HCT116 (cell line): ENCODE measurements around the gene CARS1. TPM values are rescaled to one million over a fixed set of nuclear protein-coding genes. Genes with fewer than 3 reads are reported as not detected.

Experiments
- ATAC-seq: fragments of 200-7000 bp; cut with Tn5 transposase; 2 replicates; pipeline ENCODE4 v1.9.1; 2020; ENCODE audit warnings: mild to moderate bottlenecking, moderate library complexity
- BruUV-seq: library from RNA; stranded (reverse); fragments of 400-500 nt; replicated peaks from 2 replicates; lab custom pipeline; 2021; lab: Mats Ljungman, UMichigan
- CTCF ChIA-PET: fragments of 300-600 bp; sonication (Branson Sonifier 250); formaldehyde crosslinking; loops from one replicate; lab custom pipeline; 2021; ENCODE audit warnings: antibody characterized with exemption; lab: Charles Lee
- POLR2A ChIA-PET: fragments of 300-600, 350-600 bp; sonication (Branson Sonifier 250); formaldehyde crosslinking; loops from one replicate; lab custom pipeline; 2021; ENCODE audit warnings: antibody characterized with exemption; lab: Charles Lee
- RAD21 ChIA-PET, 2 experiments: fragments of 300-600 bp; sonication (Branson Sonifier 250); formaldehyde crosslinking; loops; one replicate each; lab custom pipeline; 2023; ENCODE audit warnings: low total read pairs in 2 of 2; ENCODE audit not compliant: uncharacterized antibody in 2 of 2, unreplicated experiment in 2 of 2, low non-redundant PET in 1 of 2; lab: Charles Lee
- DNase-seq: peaks from one replicate; pipeline ENCODE4 v3.0.0-alpha.2; 2010; ENCODE audit warnings: low read depth, low spot score
- H2AFZ ChIP-seq: fragments of 200-600 bp; shearing (Covaris generic), sonication (generic); 2 replicates; pipeline ENCODE4 v1.6.1; 2017; ENCODE audit warnings: low read depth, mixed run types, mixed read lengths, antibody characterized with exemption, low read length; ENCODE audit not compliant: poor library complexity, severe bottlenecking
- H3K27ac ChIP-seq: 2 replicates; pipeline ENCODE4 v1.5.1; 2012; ENCODE audit warnings: low read depth, low read length
- H3K27me3 ChIP-seq: fragments of 200-600 bp; sonication (generic); 2 replicates; pipeline ENCODE4 v1.6.1; 2016; ENCODE audit warnings: mixed run types, low read length, mixed read lengths; ENCODE audit not compliant: insufficient read depth
- H3K36me3 ChIP-seq, 2 experiments: fragments of 200-500 bp in 1 of 2; fragments of 200-600 bp in 1 of 2; sonication (Bioruptor generic) in 1 of 2; sonication (generic) in 1 of 2; 2 replicates each; pipeline versions ENCODE4 v1.5.1 to v1.6.1; 2014 to 2016; ENCODE audit warnings: low read length in 2 of 2, inconsistent platforms in 1 of 2, mixed read lengths in 1 of 2, mixed run types in 1 of 2; ENCODE audit not compliant: insufficient read depth in 2 of 2, control insufficient read depth in 1 of 2
- H3K4me1 ChIP-seq, 2 experiments: fragments of 200-600 bp in 1 of 2; sonication (generic) in 1 of 2; 2 replicates each; pipeline versions ENCODE4 v1.5.1 to v1.6.1; 2012 to 2017; ENCODE audit warnings: low read length in 2 of 2, inconsistent platforms in 1 of 2, mild to moderate bottlenecking in 1 of 2, mixed read lengths in 1 of 2, mixed run types in 1 of 2, moderate library complexity in 1 of 2; ENCODE audit not compliant: insufficient read depth in 2 of 2, control insufficient read depth in 1 of 2
- H3K4me2 ChIP-seq: fragments of 200-600 bp; sonication (generic); 2 replicates; pipeline ENCODE4 v1.6.1; 2017; ENCODE audit warnings: mixed run types, low read length, mixed read lengths
- H3K4me3 ChIP-seq, 2 experiments: fragments of 200-600 bp in 1 of 2; sonication (generic) in 1 of 2; replicated peaks in 1 of 2; 2 replicates each; pipeline ENCODE4 v1.5.1; 2011 to 2016; ENCODE audit warnings: low read length in 2 of 2, control low read depth in 1 of 2, low read depth in 1 of 2, mild to moderate bottlenecking in 1 of 2, mixed read lengths in 1 of 2, mixed run types in 1 of 2
- H3K79me2 ChIP-seq: fragments of 200-600 bp; sonication (generic); 2 replicates; pipeline ENCODE4 v1.6.1; 2017; ENCODE audit warnings: mild to moderate bottlenecking, mixed run types, low read length, moderate library complexity, mixed read lengths; ENCODE audit not compliant: insufficient read depth
- H3K9ac ChIP-seq: fragments of 200-600 bp; sonication (generic); 2 replicates; pipeline ENCODE4 v1.6.1; 2016; ENCODE audit warnings: low read length, mixed read lengths
- H3K9me2 ChIP-seq: fragments of 200-600 bp; sonication (generic), shearing (Covaris generic); 2 replicates; pipeline ENCODE4 v1.6.1; 2017; ENCODE audit warnings: mixed run types, mild to moderate bottlenecking, moderate library complexity; ENCODE audit not compliant: insufficient read depth
- H3K9me3 ChIP-seq, 2 experiments: fragments of 200-500 bp in 1 of 2; fragments of 200-600 bp in 1 of 2; sonication (Bioruptor generic) in 1 of 2; sonication (generic) in 1 of 2; 2 replicates each; pipeline ENCODE4 v1.6.1; 2014 to 2017; ENCODE audit warnings: low read length in 2 of 2, mixed read lengths in 2 of 2, inconsistent platforms in 1 of 2, low read depth in 1 of 2, mild to moderate bottlenecking in 1 of 2, mixed run types in 1 of 2, moderate library complexity in 1 of 2; ENCODE audit not compliant: control insufficient read depth in 1 of 2, insufficient read depth in 1 of 2
- H4K20me1 ChIP-seq: fragments of 200-600 bp; sonication (generic), shearing (Covaris generic); 2 replicates; pipeline ENCODE4 v1.6.1; 2017; ENCODE audit warnings: mixed run types, mild to moderate bottlenecking, moderate library complexity; ENCODE audit not compliant: insufficient read depth
- ATF3 ChIP-seq: IDR thresholded peaks from 2 replicates; pipeline ENCODE4 v1.6.1; 2012
- CEBPB ChIP-seq: IDR thresholded peaks from 2 replicates; pipeline ENCODE4 v1.6.1; 2012; ENCODE audit warnings: low read depth
- CTCF ChIP-seq, 3 experiments: fragments of 200-600 bp in 1 of 3; sonication (generic) in 1 of 3; IDR thresholded peaks in 2 of 3; conservative IDR thresholded peaks in 1 of 3; 2 replicates each; pipeline ENCODE4 v1.5.1; 2012 to 2017; ENCODE audit warnings: low read depth in 2 of 3, low read length in 2 of 3, antibody characterized with exemption in 1 of 3, borderline replicate concordance in 1 of 3, control low read depth in 1 of 3, mild to moderate bottlenecking in 1 of 3, mixed read lengths in 1 of 3, mixed run types in 1 of 3, moderate library complexity in 1 of 3; ENCODE audit not compliant: insufficient read depth in 1 of 3
- ELF1 ChIP-seq: IDR thresholded peaks from 2 replicates; pipeline ENCODE4 v1.6.1; 2012; ENCODE audit warnings: low read depth, borderline replicate concordance
- EZH2 ChIP-seq: fragments of 200-600 bp; sonication (generic); IDR thresholded peaks from 2 replicates; pipeline ENCODE4 v1.6.1; 2017; ENCODE audit warnings: antibody characterized with exemption, mixed run types
- JUND ChIP-seq: IDR thresholded peaks from 2 replicates; pipeline ENCODE4 v1.6.1; 2012
- MAX ChIP-seq: IDR thresholded peaks from 2 replicates; pipeline ENCODE4 v1.6.1; 2012
- POLR2A ChIP-seq: IDR thresholded peaks from 2 replicates; pipeline ENCODE4 v1.7.0; 2011; ENCODE audit warnings: borderline replicate concordance; ENCODE audit not compliant: insufficient read depth, insufficient read length; ENCODE audit errors: extremely low read depth
- POLR2AphosphoS5 ChIP-seq: IDR thresholded peaks from 2 replicates; pipeline ENCODE4 v1.6.1; 2011; ENCODE audit warnings: mild to moderate bottlenecking, low read depth, low read length, moderate library complexity
- RAD21 ChIP-seq: IDR thresholded peaks from 2 replicates; pipeline ENCODE4 v1.6.1; 2012; ENCODE audit warnings: low read depth, mild to moderate bottlenecking
- REST ChIP-seq: IDR thresholded peaks from 2 replicates; pipeline ENCODE4 v1.6.1; 2012; ENCODE audit warnings: low read depth
- SIN3A ChIP-seq: IDR thresholded peaks from 2 replicates; pipeline ENCODE4 v1.6.1; 2012; ENCODE audit warnings: low read depth
- ZBTB33 ChIP-seq: IDR thresholded peaks from 2 replicates; pipeline ENCODE4 v1.6.1; 2011; ENCODE audit warnings: mild to moderate bottlenecking, low read length, moderate library complexity; ENCODE audit not compliant: insufficient replicate concordance; ENCODE audit errors: extremely low read depth
- ZFX ChIP-seq: fragments of 450-650 bp; IDR thresholded peaks from 2 replicates; pipeline ENCODE4 v1.6.1; 2017
- intact Hi-C: fragments of 100-400 bp; cut with micrococcal nuclease; formaldehyde crosslinking; loops from 2 replicates; pipeline ENCODE4 v1.10.0; 2022
- total RNA-seq: library from RNA; stranded (reverse); gene quantifications from one replicate; pipeline ENCODE4 v1.2.1, GENCODE V29; 2021; ENCODE audit not compliant: unreplicated experiment

The CARS1 gene
- total RNA-seq, 1 experiment from 2014 or later, result 124 TPM

- no peak for TF ChIP-seq POLR2A
These were observed 42.3 kb downstream of the CARS1 start (continued) for GRCh38 chr11:3014943-3015342.

- ChIA-PET RAD21 (no interaction called here), CTCF (interaction anchor here (0.9 kb wide), 1 partner anchor 9 kb away, joined by 3 read pairs; no protein-coding TSS in a partner anchor), POLR2A (no interaction called here)
- Histone ChIP-seq H3K4me1 (no peaks in the 10 kb centered on the region), H4K20me1 (no peaks in the 10 kb centered on the region), H3K27ac (no peak overlapping the region), H3K9me2 (no peaks in the 10 kb centered on the region), H3K79me2 (no peaks in the 10 kb centered on the region), H3K27me3 (no peaks in the 10 kb centered on the region), H3K9me3 (no peaks in the 10 kb centered on the region), H3K4me2 (no peak overlapping the region), H2AFZ (no peak overlapping the region), H3K9ac (no peak overlapping the region), H3K4me3 (no peak overlapping the region), H3K36me3 (peaks cover 23 to 55% of the 10 kb centered on the region in 2 experiments)
- no TSS peak for BruUV-seq
- ATAC-seq (no peak), DNase-seq (no peak)
- intact Hi-C loops, result no loop called here
- TF ChIP-seq EZH2 (no peak), SIN3A (no peak), MAX (no peak), ZFX (no peak), REST (no peak), ZBTB33 (no peak), ATF3 (no peak), CTCF (IDR thresholded peaks at IDR 0.05 in 2 of 3, conservative IDR thresholded peaks at IDR 0.05 in 1 of 3; ENCODE audit: borderline replicate concordance in 1 of 3, insufficient read depth in 1 of 3, low read depth in 2 of 3, low read length in 2 of 3) (no peak), ELF1 (no peak), CEBPB (no peak), POLR2A (no peak), JUND (no peak), POLR2AphosphoS5 (no peak), RAD21 (no peak)
These were observed 42.9 kb downstream of the CARS1 start for GRCh38 chr11:3014057-3014938.
